ENCODE data around the gene GOSR2. TPM values are rescaled to one million over a fixed set of nuclear protein-coding genes. Genes with fewer than 3 reads are reported as not detected.

The GOSR2 gene
- total RNA-seq, 1 experiment from 2014 or later: 52.9 TPM

GRCh38 chr17:46947216-46947615 lies 24.3 kb downstream of the GOSR2 start:
- intact Hi-C loops (cut with micrococcal nuclease): no loop called here
- Histone ChIP-seq H3K4me1 (ENCODE audit: control insufficient read depth in 1 of 2, insufficient read depth in 2 of 2, low read length in 2 of 2) (no peaks in the 10 kb centered on the region), H3K9me3 (ENCODE audit: control insufficient read depth in 1 of 2, insufficient read depth in 1 of 2, low read depth in 1 of 2, low read length in 2 of 2) (no peaks in the 10 kb centered on the region), H3K79me2 (ENCODE audit: insufficient read depth, low read length) (no peaks in the 10 kb centered on the region), H3K4me2 (ENCODE audit: low read length) (no peak overlapping the region), H4K20me1 (ENCODE audit: insufficient read depth) (no peaks in the 10 kb centered on the region), H3K36me3 (ENCODE audit: control insufficient read depth in 1 of 2, insufficient read depth in 2 of 2, low read length in 2 of 2) (no peaks in the 10 kb centered on the region), H3K9me2 (ENCODE audit: insufficient read depth) (no peaks in the 10 kb centered on the region), H3K4me3 (replicated peaks in 1 of 2; ENCODE audit: low read depth in 1 of 2, low read length in 2 of 2) (no peak overlapping the region), H3K27ac (ENCODE audit: low read depth, low read length) (no peak overlapping the region), H3K9ac (ENCODE audit: low read length) (no peak overlapping the region), H3K27me3 (ENCODE audit: insufficient read depth, low read length) (no peaks in the 10 kb centered on the region), H2AFZ (ENCODE audit: low read depth, low read length, poor library complexity, severe bottlenecking) (no peak overlapping the region)
- DNase-seq (ENCODE audit: low read depth, low spot score) (no peak), ATAC-seq (no peak)
- BruUV-seq (replicated peaks): no TSS peak
- RAD21 ChIA-PET (ENCODE audit: low non-redundant PET in 1 of 2, low total read pairs in 2 of 2, uncharacterized antibody in 2 of 2, unreplicated experiment in 2 of 2): no interaction called here
- CTCF ChIA-PET: no interaction called here
- POLR2A ChIA-PET: no interaction called here
- TF ChIP-seq ZFX (IDR thresholded peaks at IDR 0.05): no peak
- TF ChIP-seq YY1 (IDR thresholded peaks at IDR 0.05; ENCODE audit: extremely low read depth, insufficient replicate concordance, low read depth, low read length): no peak
- no peak for TF ChIP-seq SP1 (IDR thresholded peaks at IDR 0.05; ENCODE audit: low read depth)
- no peak for TF ChIP-seq SIN3A (IDR thresholded peaks at IDR 0.05; ENCODE audit: low read depth)
- TF ChIP-seq, protein P1, sequence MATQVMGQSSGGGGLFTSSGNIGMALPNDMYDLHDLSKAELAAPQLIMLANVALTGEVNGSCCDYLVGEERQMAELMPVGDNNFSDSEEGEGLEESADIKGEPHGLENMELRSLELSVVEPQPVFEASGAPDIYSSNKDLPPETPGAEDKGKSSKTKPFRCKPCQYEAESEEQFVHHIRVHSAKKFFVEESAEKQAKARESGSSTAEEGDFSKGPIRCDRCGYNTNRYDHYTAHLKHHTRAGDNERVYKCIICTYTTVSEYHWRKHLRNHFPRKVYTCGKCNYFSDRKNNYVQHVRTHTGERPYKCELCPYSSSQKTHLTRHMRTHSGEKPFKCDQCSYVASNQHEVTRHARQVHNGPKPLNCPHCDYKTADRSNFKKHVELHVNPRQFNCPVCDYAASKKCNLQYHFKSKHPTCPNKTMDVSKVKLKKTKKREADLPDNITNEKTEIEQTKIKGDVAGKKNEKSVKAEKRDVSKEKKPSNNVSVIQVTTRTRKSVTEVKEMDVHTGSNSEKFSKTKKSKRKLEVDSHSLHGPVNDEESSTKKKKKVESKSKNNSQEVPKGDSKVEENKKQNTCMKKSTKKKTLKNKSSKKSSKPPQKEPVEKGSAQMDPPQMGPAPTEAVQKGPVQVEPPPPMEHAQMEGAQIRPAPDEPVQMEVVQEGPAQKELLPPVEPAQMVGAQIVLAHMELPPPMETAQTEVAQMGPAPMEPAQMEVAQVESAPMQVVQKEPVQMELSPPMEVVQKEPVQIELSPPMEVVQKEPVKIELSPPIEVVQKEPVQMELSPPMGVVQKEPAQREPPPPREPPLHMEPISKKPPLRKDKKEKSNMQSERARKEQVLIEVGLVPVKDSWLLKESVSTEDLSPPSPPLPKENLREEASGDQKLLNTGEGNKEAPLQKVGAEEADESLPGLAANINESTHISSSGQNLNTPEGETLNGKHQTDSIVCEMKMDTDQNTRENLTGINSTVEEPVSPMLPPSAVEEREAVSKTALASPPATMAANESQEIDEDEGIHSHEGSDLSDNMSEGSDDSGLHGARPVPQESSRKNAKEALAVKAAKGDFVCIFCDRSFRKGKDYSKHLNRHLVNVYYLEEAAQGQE (IDR thresholded peaks at IDR 0.05; ENCODE audit: low read depth): no peak
- TF ChIP-seq, protein P2, sequence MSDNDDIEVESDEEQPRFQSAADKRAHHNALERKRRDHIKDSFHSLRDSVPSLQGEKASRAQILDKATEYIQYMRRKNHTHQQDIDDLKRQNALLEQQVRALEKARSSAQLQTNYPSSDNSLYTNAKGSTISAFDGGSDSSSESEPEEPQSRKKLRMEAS (IDR thresholded peaks at IDR 0.05): no peak

DNA sequence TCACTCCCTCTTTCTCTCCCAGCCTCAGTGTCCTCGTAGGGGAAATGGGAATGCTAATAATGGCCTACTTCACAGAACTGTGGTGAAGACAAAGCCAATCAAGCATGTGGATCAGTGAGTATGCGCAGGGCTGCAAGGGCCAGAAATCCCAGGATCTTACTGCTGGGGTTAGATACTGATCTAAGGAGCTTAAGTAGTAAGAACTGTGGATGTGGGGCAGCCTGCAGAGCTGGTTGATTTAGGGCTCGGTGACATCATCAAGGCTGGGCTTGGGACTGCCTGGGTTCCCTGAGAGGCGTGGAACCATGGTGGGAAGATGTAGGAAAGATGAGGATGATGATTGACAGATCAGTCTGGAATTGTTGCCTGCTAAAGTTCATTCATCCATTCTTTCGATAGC lies 25.6 kb downstream of the GOSR2 start:
- DNase-seq (ENCODE audit: low read depth, low spot score) (no peak), ATAC-seq (no peak)
- Histone ChIP-seq H3K79me2 (ENCODE audit: insufficient read depth, low read length) (no peaks in the 10 kb centered on the region), H4K20me1 (ENCODE audit: insufficient read depth) (no peaks in the 10 kb centered on the region), H3K27ac (ENCODE audit: low read depth, low read length) (no peak overlapping the region), H3K27me3 (ENCODE audit: insufficient read depth, low read length) (no peaks in the 10 kb centered on the region), H3K4me2 (ENCODE audit: low read length) (no peak overlapping the region), H3K4me3 (replicated peaks in 1 of 2; ENCODE audit: low read depth in 1 of 2, low read length in 2 of 2) (no peak overlapping the region), H3K9me2 (ENCODE audit: insufficient read depth) (no peaks in the 10 kb centered on the region), H3K9me3 (ENCODE audit: control insufficient read depth in 1 of 2, insufficient read depth in 1 of 2, low read depth in 1 of 2, low read length in 2 of 2) (no peaks in the 10 kb centered on the region), H3K9ac (ENCODE audit: low read length) (no peak overlapping the region), H3K36me3 (ENCODE audit: control insufficient read depth in 1 of 2, insufficient read depth in 2 of 2, low read length in 2 of 2) (no peaks in the 10 kb centered on the region), H2AFZ (ENCODE audit: low read depth, low read length, poor library complexity, severe bottlenecking) (no peak overlapping the region), H3K4me1 (ENCODE audit: control insufficient read depth in 1 of 2, insufficient read depth in 2 of 2, low read length in 2 of 2) (no peaks in the 10 kb centered on the region)
- intact Hi-C loops (cut with micrococcal nuclease): no loop called here
- POLR2A ChIA-PET: no interaction called here
- RAD21 ChIA-PET (ENCODE audit: low non-redundant PET in 1 of 2, low total read pairs in 2 of 2, uncharacterized antibody in 2 of 2, unreplicated experiment in 2 of 2): no interaction called here
- BruUV-seq (replicated peaks): no TSS peak
- CTCF ChIA-PET: interaction anchor here (0.9 kb wide), 1 partner anchor 7 kb away, joined by 3 read pairs; no protein-coding TSS in a partner anchor
- TF ChIP-seq POLR2AphosphoS5 (IDR thresholded peaks at IDR 0.05; ENCODE audit: low read depth, low read length) (no peak), POLR2A (IDR thresholded peaks at IDR 0.05; ENCODE audit: borderline replicate concordance, extremely low read depth, insufficient read depth, insufficient read length) (no peak), EZH2phosphoT487 (IDR thresholded peaks at IDR 0.05; ENCODE audit: borderline replicate concordance) (no peak), FOSL1 (IDR thresholded peaks at IDR 0.05; ENCODE audit: low read depth) (no peak), RAD21 (IDR thresholded peaks at IDR 0.05; ENCODE audit: low read depth) (no peak), ZNF274 (IDR thresholded peaks at IDR 0.05; ENCODE audit: low read depth, low read length) (no peak), JUND (IDR thresholded peaks at IDR 0.05) (no peak), EZH2 (IDR thresholded peaks at IDR 0.05) (no peak), CEBPB (IDR thresholded peaks at IDR 0.05; ENCODE audit: low read depth) (no peak), ZFX (IDR thresholded peaks at IDR 0.05) (no peak), TCF7L2 (IDR thresholded peaks at IDR 0.05; ENCODE audit: borderline replicate concordance, extremely low read depth, insufficient read depth, insufficient read length) (no peak)
- TF ChIP-seq, protein P1 (IDR thresholded peaks at IDR 0.05; ENCODE audit: low read depth): no peak

All from HCT116 (cell line).